ENCODE measurements around the gene ATP5F1E. TPM values are rescaled to one million over a fixed set of nuclear protein-coding genes. Genes with fewer than 3 reads are reported as not detected.

ATP5F1E gene
- total RNA-seq, 2 donors from 2014 or later, result 62.2 to 72.3 TPM

GRCh38 chr20:59024111-59024530 is 8.0 kb downstream of the ATP5F1E start:
- DNase-seq (ENCODE audit: low spot score) (no peak), ATAC-seq (no peak)
- H3K36me3 Mint-ChIP-seq, result peaks cover 32% of the 10 kb centered on the region
- H3K4me1 Mint-ChIP-seq (ENCODE audit: low read depth in 2 of 2), result peaks cover 33 to 50% of the 10 kb centered on the region in 2 donors
- no peak overlapping the region for H3K4me3 Mint-ChIP-seq
- H3K27me3 Mint-ChIP-seq, result no peaks in the 10 kb centered on the region
- H3K9me3 Mint-ChIP-seq, result no peaks in the 10 kb centered on the region
- H3K27ac Mint-ChIP-seq, result no peak overlapping the region

- no peak overlapping the region for H3K27ac Mint-ChIP-seq
- DNase-seq (ENCODE audit: low spot score) (no peak), ATAC-seq (no peak)
- H3K9me3 Mint-ChIP-seq, result no peaks in the 10 kb centered on the region
- H3K27me3 Mint-ChIP-seq, result no peaks in the 10 kb centered on the region
- H3K36me3 Mint-ChIP-seq, result peaks cover 32% of the 10 kb centered on the region
- no peak overlapping the region for H3K4me3 Mint-ChIP-seq
- H3K4me1 Mint-ChIP-seq (ENCODE audit: low read depth in 2 of 2), result peaks cover 30 to 45% of the 10 kb centered on the region in 2 donors
Measured at GRCh38 chr20:59023616-59024015, 8.5 kb downstream of the ATP5F1E start.

GRCh38 chr20:59022754-59023153 is 9.4 kb downstream of the ATP5F1E start:
- no peak for ATAC-seq
- peaks cover 27 to 38% of the 10 kb centered on the region in 2 donors for H3K4me1 Mint-ChIP-seq (ENCODE audit: low read depth in 2 of 2)
- H3K27me3 Mint-ChIP-seq, result no peaks in the 10 kb centered on the region
- H3K4me3 Mint-ChIP-seq, result no peak overlapping the region
- H3K36me3 Mint-ChIP-seq, result peaks cover 31% of the 10 kb centered on the region
- H3K27ac Mint-ChIP-seq, result no peak overlapping the region
- no peak for DNase-seq (ENCODE audit: low spot score)
- H3K9me3 Mint-ChIP-seq, result no peaks in the 10 kb centered on the region

- no peak overlapping the region for H3K27ac Mint-ChIP-seq
- peaks cover 33 to 35% of the 10 kb centered on the region in 2 donors for H3K4me1 Mint-ChIP-seq (ENCODE audit: low read depth in 2 of 2)
- H3K27me3 Mint-ChIP-seq, result no peaks in the 10 kb centered on the region
- no peaks in the 10 kb centered on the region for H3K9me3 Mint-ChIP-seq
- H3K4me3 Mint-ChIP-seq, result no peak overlapping the region
- peaks cover 18% of the 10 kb centered on the region for H3K36me3 Mint-ChIP-seq
- no peak for ATAC-seq
- DNase-seq (ENCODE audit: low spot score), result no peak
Measured at GRCh38 chr20:59020938-59021551, 11.1 kb downstream of the ATP5F1E start.

GRCh38 chr20:59019217-59019616 is 12.9 kb downstream of the ATP5F1E start, which contains the start of gene TUBB1:
Gene TUBB1 (plus strand): TSS chr20:59019429. CDS start chr20:59019523, 94 bp downstream.
- ATAC-seq (no peak), DNase-seq (ENCODE audit: low spot score) (no peak)
- Mint-ChIP-seq H3K27me3 (no peaks in the 10 kb centered on the region), H3K9me3 (no peaks in the 10 kb centered on the region), H3K36me3 (peaks cover 6% of the 10 kb centered on the region), H3K27ac (no peak within 1 kb of the TSS), H3K4me1 (ENCODE audit: low read depth in 2 of 2) (peaks cover 30 to 32% of the 10 kb centered on the region in 2 donors), H3K4me3 (no peak within 1 kb of the TSS)

- H3K36me3 Mint-ChIP-seq, result peaks cover 6% of the 10 kb centered on the region
- ATAC-seq (no peak), DNase-seq (ENCODE audit: low spot score) (no peak)
- peaks cover 34 to 36% of the 10 kb centered on the region in 2 donors for H3K4me1 Mint-ChIP-seq (ENCODE audit: low read depth in 2 of 2)
- no peaks in the 10 kb centered on the region for H3K9me3 Mint-ChIP-seq
- no peak overlapping the region for H3K27ac Mint-ChIP-seq
- no peak overlapping the region for H3K4me3 Mint-ChIP-seq
- no peaks in the 10 kb centered on the region for H3K27me3 Mint-ChIP-seq
Measured at GRCh38 chr20:59018817-59019216, 13.3 kb downstream of the ATP5F1E start.

GRCh38 chr20:59017493-59018231 is 14.5 kb downstream of the ATP5F1E start:
- H3K27ac Mint-ChIP-seq, result peak overlapping the region; percentile 28 to 31
- no peaks in the 10 kb centered on the region for H3K9me3 Mint-ChIP-seq
- peaks cover 38 to 42% of the 10 kb centered on the region in 2 donors for H3K4me1 Mint-ChIP-seq (ENCODE audit: low read depth in 2 of 2)
- DNase-seq (ENCODE audit: low spot score) (no peak), ATAC-seq (no peak)
- H3K27me3 Mint-ChIP-seq, result no peaks in the 10 kb centered on the region
- H3K36me3 Mint-ChIP-seq, result peaks cover 4% of the 10 kb centered on the region
- no peak overlapping the region for H3K4me3 Mint-ChIP-seq

GRCh38 chr20:59016795-59017492 is 15.2 kb downstream of the ATP5F1E start:
- H3K27me3 Mint-ChIP-seq, result no peaks in the 10 kb centered on the region
- peaks cover 34 to 44% of the 10 kb centered on the region in 2 donors for H3K4me1 Mint-ChIP-seq (ENCODE audit: low read depth in 2 of 2)
- no peaks in the 10 kb centered on the region for H3K9me3 Mint-ChIP-seq
- H3K27ac Mint-ChIP-seq, result peak overlapping the region; percentile 28 to 31
- no peaks in the 10 kb centered on the region for H3K36me3 Mint-ChIP-seq
- H3K4me3 Mint-ChIP-seq, result no peak overlapping the region
- DNase-seq (ENCODE audit: low spot score), result no peak
- ATAC-seq, result no peak

- Mint-ChIP-seq H3K36me3 (no peaks in the 10 kb centered on the region), H3K9me3 (no peaks in the 10 kb centered on the region), H3K27ac (no peak overlapping the region), H3K27me3 (no peaks in the 10 kb centered on the region), H3K4me3 (no peak overlapping the region), H3K4me1 (ENCODE audit: low read depth in 2 of 2) (peaks cover 38 to 48% of the 10 kb centered on the region in 2 donors)
- DNase-seq (ENCODE audit: low spot score) (no peak), ATAC-seq (no peak)
Measured at GRCh38 chr20:59015812-59016711, 16.1 kb downstream of the ATP5F1E start.

- Mint-ChIP-seq H3K4me1 (ENCODE audit: low read depth in 2 of 2) (peaks cover 33 to 43% of the 10 kb centered on the region in 2 donors), H3K36me3 (no peaks in the 10 kb centered on the region), H3K4me3 (no peak overlapping the region), H3K27ac (no peak overlapping the region), H3K27me3 (no peaks in the 10 kb centered on the region), H3K9me3 (no peaks in the 10 kb centered on the region)
- no peak for ATAC-seq
- no peak for DNase-seq (ENCODE audit: low spot score)
Measured at GRCh38 chr20:59015411-59015810, 16.7 kb downstream of the ATP5F1E start.

GRCh38 chr20:59014680-59015389 is 17.3 kb downstream of the ATP5F1E start:
- H3K27ac Mint-ChIP-seq, result no peak overlapping the region
- no peak overlapping the region for H3K4me3 Mint-ChIP-seq
- DNase-seq (ENCODE audit: low spot score) (no peak), ATAC-seq (no peak)
- no peaks in the 10 kb centered on the region for H3K27me3 Mint-ChIP-seq
- no peaks in the 10 kb centered on the region for H3K36me3 Mint-ChIP-seq
- peaks cover 33 to 43% of the 10 kb centered on the region in 2 donors for H3K4me1 Mint-ChIP-seq (ENCODE audit: low read depth in 2 of 2)
- no peaks in the 10 kb centered on the region for H3K9me3 Mint-ChIP-seq

GRCh38 chr20:59013959-59014608 is 18.1 kb downstream of the ATP5F1E start:
- Mint-ChIP-seq H3K27ac (no peak overlapping the region), H3K36me3 (no peaks in the 10 kb centered on the region), H3K4me1 (ENCODE audit: low read depth in 2 of 2) (peaks cover 33 to 40% of the 10 kb centered on the region in 2 donors), H3K4me3 (no peak overlapping the region), H3K9me3 (no peaks in the 10 kb centered on the region), H3K27me3 (no peaks in the 10 kb centered on the region)
- DNase-seq (ENCODE audit: low spot score) (no peak), ATAC-seq (peak in 1 of 2 donors; percentile 24)
